ENCODE data around the gene PWP1.
A peak's percentile ranks its signal among the peaks of the same experiment; 100 is the strongest.

PWP1 gene

GRCh38 chr12:107734139-107734538 lies 48.5 kb downstream of the PWP1 start:
- peak in 7 of 56 donors; percentile 1 to 18 (median 5) for DNase-seq

- DNase-seq = no peak
Observed at GRCh38 chr12:107735763-107736162, 50.2 kb downstream of the PWP1 start.

- no peak for DNase-seq
Observed at GRCh38 chr12:107736914-107737313, 51.3 kb downstream of the PWP1 start.

- DNase-seq = no peak
Observed at GRCh38 chr12:107748472-107748871, 62.9 kb downstream of the PWP1 start.

- DNase-seq = no peak
Observed at GRCh38 chr12:107749083-107749482, 63.5 kb downstream of the PWP1 start.

- no peak for DNase-seq
Observed at GRCh38 chr12:107759410-107759809, 73.8 kb downstream of the PWP1 start.

- peak in 20 of 56 donors; percentile 8 to 47 (median 25) for DNase-seq
Observed at GRCh38 chr12:107760207-107760808, 74.7 kb downstream of the PWP1 start.

GRCh38 chr12:107760809-107761501 lies 75.4 kb downstream of the PWP1 start, which contains the start of gene PRDM4:
TSS of gene PRDM4 (minus strand) at chr12:107761137. CDS start at chr12:107760515, 622 bp downstream.
- peak; percentile 9 to 96 (median 87) for DNase-seq

GRCh38 chr12:107761502-107761904 lies 75.9 kb downstream of the PWP1 start:
- peak in 8 of 56 donors; percentile 13 to 60 (median 42) for DNase-seq

Data from nucleus accumbens (tissue), 56 donors.